NCI-H146 treated with DMSO at 0.1 percent for 48 hours (cell line): Measurements from ENCODE around the gene TIMP2.
A peak's percentile ranks its signal among the peaks of the same experiment; 100 is the strongest.
"Not testable (repeated sequence)": the region's sequence is repeated elsewhere in the genome, so short reads cannot be mapped to it uniquely, and the experiment has no call there.

ENCODE experiments used
- DNase-seq: peaks from one replicate; lab custom pipeline; 2025; ENCODE audit not compliant: unreplicated experiment; lab: John Stamatoyannopoulos, UW

The TIMP2 gene

DNA sequence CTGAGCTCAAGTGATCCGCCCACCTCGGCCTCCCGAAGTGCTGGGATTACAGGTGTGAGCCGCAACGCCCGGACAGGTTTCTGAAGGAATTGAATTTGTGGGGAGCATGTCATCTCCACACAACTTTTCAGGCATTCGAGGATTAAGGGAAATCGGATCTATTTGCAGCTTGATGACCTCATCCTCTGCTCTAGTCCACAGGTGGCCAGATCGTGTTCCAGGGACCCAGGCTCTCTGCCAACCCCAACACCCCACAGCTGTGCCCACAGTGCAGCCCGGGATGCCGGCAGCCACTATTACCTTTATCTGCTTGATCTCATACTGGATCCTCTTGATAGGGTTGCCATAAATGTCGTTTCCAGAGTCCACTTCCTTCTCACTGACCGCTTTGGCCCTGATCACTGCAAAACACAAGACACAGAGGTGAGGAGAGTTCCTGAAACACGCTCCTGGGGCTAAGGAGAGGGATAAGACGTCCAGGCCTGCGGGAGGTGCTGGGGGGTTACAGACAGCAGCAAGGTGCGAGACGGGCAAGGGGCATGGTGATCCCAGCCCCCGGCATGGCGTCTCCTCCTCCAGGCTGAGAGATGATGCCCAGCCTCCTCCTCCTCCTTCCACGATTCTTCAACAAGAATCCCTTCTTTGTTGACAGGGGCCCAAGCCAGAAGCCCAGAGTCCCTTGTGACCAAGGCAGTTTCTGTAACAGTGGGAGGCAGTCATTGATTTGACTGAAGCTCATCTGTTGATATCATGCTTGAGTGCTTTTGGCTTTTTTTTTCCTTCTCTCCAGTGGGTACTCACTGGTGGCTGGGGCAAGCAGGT, 51.5 kb downstream of the TIMP2 start:
- DNase-seq = peak; percentile 11

DNA sequence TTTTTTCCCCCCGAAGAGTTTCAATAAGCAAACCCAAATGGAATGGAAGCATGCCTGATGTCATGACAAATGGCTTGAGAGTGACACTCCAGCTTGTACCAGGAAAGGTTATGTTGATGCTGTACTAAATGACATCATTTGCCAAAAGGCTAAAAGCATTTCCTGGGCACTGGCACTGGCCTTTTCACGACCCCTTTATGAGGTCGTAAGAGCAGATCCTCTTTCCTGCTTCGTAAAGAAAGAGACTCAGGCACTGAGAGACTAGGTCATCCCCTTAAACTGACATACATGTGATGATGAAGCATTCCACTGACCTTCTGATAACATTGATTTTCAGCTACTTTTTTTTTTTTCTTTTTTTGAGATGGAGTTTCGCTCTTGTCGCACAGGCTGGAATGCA, 52.7 kb downstream of the TIMP2 start:
- no peak for DNase-seq

DNA sequence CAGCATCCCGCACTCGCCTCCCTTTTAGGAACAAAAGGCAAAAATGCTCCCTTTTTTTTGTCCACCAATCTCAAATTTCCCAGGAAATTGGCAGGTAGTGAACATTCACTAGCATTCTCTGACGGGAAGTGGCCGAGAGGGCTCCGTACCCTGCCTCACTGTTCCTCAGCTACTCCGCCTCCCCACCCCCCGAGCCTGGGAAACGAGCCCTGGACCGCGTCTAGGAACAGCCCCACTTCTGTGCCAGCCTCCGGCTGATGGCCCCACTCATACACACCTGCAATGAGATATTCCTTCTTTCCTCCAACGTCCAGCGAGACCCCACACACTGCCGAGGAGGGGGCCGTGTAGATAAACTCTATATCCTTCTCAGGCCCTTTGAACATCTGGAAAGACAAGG, 54.6 kb downstream of the TIMP2 start:
- DNase-seq = no peak

DNA sequence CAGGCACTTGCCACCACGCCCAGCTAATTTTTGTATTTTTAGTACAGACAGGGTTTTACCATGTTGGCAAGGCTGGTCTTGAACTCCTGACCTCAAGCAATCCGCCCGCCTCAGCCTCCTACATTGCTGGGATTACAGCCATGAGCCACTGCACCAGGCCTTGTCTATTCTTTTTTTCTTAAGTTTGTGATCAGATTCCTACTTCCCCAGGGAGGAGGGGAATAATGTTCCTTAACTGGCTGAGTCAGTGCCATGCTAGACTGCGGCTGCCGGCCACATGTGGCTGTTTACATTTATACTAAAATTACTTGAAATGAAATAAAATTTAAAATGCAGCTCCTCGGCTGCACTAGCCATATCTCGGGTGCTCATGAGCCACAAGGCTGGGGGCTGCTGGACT, 56.8 kb downstream of the TIMP2 start:
- DNase-seq = no peak

DNA sequence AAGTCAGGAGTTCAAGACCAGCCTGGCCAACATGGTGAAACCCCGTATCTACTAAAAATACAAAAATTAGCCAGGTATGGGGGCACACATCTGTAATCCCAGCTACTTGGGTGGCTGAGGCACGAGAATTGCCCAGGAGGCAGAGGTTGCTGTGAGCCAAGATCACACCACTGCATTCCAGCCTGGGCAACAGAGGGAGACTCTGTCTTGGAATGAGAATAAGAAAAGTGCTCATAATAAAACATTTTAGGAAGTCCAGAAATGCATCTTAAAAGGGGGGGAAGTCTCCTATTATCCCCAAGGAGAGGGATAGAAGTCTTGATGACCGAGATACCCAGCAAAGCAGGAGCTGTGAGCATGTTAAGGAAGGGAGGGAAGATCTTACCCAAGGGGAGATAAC, 58.1 kb downstream of the TIMP2 start:
- DNase-seq = not testable (repeated sequence)

DNA sequence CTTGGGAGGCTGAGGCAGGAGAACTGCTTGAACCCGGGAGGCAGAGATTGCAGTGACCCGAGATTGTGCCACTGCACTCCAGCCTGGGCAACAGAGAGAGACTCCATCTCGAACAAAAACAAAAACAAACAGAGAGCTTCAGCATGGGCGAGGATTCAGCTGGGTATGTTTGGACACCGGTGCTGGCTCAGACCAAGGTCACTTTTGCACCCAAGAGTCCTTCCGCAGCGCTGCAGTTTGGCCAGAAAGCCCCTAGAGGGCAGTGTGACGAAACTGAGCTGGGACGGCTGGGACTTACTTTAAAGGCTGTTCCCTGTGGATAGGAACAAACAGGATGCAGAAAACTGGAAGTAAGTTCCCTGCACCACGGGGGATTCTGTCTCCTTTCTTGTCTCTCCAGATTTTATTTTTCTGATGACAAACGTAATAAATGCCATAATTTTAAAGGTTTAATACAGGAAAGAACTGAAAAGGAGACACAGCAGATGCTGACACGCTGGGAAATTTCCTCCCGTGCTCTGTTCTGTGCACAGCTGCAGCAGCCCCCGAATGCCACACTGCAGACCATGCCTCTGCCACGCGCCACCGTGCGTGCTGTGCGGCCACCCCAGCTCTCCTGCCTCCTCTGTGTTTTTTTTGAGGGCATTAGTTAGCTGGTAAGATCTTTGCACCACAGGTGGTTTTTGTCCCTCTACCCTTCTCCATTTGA, 59.4 kb downstream of the TIMP2 start:
- peak; percentile 57 for DNase-seq

DNA sequence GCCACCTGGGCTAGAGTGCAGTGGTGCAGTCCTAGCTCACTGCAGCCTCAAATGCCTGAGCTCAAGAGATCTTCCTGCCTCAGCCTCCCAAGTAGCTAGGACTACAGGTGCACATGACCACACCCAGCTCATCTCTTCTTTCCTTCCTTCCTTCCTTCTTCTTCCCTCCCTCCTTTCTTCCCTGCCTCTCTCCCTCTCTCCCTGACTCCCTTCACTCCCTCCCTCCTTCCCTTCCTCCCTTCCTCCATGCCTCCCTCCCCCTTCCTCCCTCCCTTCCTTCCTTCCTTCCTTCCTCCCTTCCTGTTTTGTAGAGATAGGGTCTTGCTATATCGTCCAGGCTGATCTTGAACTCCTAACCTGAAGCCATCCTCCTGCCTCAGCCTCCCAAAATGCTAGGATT, 61.1 kb downstream of the TIMP2 start:
- DNase-seq = no peak

DNA sequence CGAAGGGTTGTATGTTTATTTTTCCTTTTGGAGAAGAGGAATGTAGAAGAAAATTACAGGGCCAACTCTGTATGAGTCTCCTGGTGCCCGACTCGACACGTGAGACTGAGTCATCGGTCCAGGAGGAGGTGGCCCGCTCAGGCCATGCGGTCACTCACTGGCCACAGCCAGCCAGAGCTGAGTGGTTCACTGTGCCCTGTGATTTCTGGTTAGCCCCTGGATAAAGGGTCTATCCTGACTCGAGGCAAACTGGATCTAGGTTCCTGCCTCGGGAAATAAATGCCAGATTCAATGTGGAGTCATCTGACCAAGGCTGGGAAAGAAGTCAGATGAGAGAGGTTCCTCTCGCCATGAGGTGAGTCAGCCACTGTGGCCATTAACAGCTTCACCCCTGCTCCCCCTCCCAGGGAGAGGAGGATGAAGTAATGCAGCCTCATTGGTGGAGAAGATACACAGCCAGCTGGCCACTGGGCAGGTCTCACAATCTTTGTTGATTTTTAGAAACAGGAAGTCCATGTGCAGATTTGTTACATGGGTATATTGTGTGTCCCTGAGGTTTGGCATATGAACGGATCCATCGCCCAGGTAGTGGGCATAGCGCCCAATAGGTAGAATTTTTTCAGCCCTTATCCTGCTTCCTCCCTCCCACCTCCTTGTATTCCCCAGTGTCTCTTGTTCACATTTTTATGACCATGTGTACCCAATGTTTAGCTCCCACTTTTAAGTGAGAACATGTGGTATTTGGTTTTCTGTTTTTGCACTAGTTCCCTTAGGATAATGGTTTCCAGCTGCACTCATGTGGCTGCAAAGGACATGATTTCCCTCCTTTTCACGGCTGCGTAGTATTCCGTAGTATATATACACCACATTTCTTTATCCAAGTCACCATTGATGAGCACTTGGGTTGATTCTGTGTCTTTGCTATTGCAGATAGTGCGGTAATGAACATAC, 62.8 kb downstream of the TIMP2 start:
- DNase-seq = no peak

DNA sequence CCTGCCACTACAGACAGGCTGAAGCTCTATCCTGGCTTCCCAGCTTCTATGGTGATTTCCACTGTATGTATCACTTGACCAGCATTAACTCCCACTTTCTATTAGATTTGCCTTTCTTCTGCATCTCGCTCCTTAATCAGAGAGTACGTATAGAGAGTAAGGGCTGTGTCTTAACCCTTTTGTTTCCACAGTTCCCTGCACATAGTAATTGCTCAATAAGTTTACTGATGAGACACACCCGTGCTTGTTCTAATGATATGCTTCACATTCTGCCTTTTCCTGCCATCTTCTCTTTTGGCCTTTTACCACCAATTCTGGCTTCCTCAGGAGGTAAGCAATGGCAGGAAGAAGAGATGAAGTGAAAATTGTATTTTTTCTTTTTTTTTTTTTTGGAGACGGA, 64.0 kb downstream of the TIMP2 start:
- no peak for DNase-seq

DNA sequence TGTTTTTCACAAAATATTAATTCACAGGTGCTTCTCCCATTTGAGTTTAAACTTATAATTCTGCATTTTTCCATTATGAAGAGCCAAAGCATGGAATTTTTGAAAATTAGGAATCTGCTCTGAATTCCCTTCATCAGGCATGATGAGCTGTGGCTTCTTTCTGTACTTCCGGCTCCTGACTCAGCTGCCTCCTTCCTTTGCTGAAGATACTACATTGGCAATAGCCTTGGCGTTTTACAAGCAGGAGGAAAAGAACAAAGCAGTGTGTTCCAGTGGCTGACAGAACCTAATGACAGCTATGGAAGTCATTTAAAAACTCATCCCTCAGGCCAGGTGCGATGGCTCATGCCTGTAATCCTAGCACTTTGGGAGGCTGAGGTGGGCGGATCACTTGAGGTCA, 66.1 kb downstream of the TIMP2 start:
- no peak for DNase-seq

DNA sequence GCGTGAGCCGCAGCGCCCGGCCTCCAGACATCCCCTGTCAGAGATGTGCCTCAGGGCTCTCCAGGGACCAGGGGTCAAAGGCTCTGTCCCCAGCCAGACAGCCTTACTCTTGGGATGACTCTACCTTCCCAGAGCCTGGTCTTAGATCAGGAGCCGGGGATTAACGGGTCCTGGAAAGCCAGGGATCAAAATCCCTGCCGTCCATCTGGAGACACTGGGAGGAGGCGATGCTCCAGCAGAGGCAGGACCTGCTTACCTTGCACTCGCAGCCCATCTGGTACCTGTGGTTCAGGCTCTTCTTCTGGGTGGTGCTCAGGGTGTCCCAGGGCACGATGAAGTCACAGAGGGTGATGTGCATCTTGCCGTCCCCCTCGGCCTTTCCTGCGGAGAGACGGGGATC, 67.9 kb downstream of the TIMP2 start:
- DNase-seq = no peak

DNA sequence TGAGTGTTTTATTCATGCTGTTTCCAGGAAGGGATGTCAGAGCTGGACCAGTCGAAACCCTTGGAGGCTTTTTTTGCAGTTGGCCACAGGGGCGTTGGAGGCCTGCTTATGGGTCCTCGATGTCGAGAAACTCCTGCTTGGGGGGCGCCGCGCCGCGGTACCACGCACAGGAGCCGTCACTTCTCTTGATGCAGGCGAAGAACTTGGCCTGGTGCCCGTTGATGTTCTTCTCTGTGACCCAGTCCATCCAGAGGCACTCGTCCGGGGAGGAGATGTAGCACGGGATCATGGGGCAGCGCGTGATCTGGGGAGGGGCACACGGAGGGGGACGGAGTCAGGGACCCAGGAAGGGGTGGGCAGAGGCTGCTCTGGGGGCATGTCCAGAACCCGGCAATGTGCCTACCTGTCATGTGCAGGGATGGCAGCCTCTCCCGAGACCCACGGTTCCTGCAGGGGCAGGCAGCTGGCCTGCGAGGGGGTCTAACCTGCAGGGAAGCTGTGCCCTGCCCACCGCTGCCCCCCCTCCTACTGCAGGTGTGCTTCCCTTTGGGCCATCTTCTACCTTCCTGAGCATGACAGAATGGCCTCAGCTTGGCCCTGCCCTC, 69.5 kb downstream of the TIMP2 start:
- DNase-seq = no peak

DNA sequence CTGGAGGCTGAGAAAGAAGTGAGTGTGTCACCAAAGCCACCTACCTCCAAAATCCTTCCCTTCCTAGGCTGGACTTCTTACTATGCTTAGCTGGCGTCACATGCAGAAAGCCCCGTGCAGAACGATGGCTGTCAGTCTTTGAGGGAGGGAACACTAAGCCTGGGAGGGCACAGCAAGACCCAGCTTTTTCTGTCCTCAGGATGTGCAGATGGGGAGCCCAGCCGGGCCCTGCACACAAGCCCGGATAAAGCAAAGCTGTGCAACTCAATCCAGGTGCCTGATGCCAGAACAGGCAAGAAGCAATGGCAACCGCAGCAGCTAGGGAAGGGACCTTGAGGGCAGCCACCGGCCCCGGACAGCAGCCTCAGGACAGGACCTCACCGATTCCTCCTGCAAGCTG, 70.7 kb downstream of the TIMP2 start:
- DNase-seq = no peak

DNA sequence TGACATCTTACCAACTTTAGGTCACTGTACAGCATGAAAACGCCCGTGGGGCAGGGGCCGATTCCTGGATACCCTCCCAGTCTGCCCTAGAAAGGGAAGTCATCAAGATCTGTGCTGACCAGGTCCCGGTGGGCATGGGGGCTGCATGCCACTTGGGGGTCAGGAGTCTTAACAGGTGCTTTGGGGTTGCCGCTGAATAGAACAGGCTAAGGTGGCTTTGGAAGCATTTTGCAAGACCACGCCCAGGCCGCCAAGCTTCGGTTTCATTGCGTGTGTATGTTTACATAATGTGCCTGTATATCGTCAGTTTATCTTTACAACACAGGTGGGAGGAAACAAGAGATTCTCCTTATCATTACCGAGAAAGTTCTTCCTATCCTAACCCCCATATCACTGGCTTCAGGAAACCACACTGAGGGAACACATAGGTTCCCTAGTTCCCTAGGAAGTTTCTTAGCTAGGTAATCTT, 71.2 kb downstream of the TIMP2 start:
- DNase-seq = no peak

DNA sequence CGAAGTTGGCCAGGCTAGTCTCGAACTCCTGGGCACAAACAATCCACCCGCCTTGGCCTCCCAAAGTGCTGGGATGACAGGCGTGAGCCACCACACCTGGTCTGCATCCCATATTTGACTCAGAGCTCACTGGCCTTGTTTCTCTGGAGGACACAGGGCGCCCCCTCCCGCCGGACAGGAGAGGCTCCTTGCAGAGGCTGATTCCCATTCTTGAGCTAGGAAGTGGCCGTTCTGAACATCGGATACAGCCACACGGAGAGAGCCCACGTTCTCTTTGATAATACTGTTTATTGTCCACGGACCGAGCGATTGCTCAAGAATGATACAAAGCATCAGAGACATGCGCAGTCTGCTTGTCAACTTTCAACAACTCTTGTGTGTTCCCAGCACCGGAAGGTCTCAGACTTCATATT, 72.5 kb downstream of the TIMP2 start:
- no peak for DNase-seq

DNA sequence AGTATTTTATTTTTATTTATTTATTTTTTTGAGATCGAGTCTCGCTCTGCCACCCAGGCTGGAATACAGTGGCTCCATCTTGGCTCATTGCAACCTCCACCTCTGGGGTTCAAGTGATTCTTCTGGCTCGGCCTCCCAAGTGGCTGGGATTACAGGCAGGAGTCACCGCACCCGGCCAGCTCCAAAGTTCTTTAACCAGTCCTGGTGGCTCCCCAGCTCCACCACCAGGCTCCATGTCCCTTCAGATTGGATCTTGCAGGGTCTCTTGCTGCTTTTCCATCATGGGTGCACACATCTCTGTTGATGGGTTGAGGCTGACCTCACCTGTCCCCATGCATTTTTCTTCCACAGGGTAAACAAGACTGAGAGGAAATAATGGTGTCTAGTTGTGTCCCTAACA, 76.2 kb downstream of the TIMP2 start:
- no peak for DNase-seq

DNA sequence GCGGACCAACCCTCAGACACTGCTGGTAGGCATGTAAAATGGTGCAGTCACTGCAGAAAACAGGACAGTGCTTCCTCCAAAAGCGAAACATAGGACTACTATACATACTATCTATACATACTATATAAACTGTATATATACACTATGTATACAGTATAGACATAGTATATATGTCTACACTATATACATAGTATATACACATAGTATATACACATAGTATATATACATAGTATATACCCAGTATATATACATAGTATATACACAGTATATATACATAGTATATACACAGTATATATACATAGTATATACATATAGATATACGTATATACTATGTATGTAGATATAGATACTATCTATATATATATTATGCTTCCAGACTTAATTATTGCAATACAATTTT, 78.1 kb downstream of the TIMP2 start:
- DNase-seq = no peak

DNA sequence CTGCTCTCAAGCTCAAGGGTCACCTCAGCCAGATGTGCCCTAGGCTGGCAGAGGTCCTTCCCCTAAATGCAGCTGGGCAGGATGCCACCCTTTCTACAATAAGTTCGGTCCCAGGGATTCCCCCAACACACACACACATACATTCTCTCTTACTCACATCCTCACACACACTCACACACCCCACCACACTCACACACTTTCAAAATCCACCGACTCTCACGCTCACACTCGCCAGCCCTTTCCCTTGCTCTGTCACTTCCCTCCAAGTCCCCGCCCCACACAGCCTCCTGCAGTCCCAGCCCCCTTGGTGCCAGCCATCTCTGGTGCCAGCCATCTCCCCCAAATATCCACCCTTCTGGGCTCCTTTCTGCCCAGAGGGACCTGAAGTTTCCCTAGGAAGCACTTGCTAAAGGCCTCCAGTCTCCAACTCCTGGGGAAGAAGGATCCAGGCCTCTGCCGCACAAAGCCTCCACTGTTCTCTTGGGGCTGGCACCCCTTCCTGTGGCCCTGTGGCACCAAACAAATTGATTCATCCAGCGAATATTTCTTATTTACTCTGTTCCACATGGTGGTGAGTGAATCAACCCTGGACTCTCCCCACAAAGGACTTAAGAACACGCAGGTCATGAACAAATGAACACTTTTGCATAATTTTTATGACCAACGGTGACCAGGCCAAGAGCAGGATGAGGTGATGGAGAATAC, 80.7 kb downstream of the TIMP2 start:
- DNase-seq = no peak

DNA sequence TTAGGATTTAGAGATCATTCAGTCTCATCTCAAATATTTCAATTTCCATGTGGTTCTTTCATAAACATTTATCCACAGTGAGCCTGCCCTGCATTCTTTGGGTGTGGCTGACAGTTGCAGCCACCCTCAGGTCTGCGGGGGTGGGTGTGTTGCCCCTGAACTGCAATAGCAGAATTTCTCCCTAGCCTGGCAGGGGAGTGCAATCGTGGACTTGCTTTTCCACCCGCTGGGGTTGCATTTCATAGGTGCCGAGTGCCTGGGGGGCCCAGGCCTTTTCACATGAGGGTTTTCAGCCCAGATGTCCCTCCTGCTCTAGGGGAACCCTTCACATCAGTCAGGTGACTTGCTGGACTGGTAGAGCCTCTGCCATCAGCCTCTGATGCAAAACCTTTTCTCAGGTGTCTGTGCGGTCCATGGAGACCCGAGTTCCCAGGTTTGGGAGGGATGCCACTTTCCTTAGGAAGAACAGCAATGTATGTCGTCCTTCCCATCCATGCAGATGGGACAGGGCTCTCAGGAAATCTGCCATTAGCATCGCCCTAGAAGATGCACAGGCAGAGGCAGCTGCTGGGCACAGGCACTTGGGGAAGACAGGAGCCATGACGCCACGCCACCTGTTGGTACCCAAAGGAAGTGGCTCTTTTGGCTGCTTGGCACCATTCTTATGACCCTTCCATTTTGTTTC, 82.2 kb downstream of the TIMP2 start:
- DNase-seq = peak; percentile 8
